NB4 (cell line): Measurements from ENCODE around the gene PELI2.

ENCODE experiments used
- MAX ChIP-seq: IDR thresholded peaks from 2 replicates; pipeline ENCODE4 v1.6.1; 2011; ENCODE audit warnings: low read depth, low read length
- MYC ChIP-seq: IDR thresholded peaks from 2 replicates; pipeline ENCODE4 v1.6.1; 2011; ENCODE audit warnings: low read depth, low read length
- POLR2A ChIP-seq: IDR thresholded peaks from 2 replicates; pipeline ENCODE4 v1.6.1; 2011; ENCODE audit warnings: mild to moderate bottlenecking; ENCODE audit not compliant: insufficient read length; ENCODE audit errors: extremely low read depth
- TF ChIP-seq, protein P1 (sequence below): IDR thresholded peaks from one replicate; pipeline ENCODE4 v1.5.1; 2012; ENCODE audit warnings: low read depth, low read length

- TF ChIP-seq POLR2A, result no peak
- TF ChIP-seq, protein P1, sequence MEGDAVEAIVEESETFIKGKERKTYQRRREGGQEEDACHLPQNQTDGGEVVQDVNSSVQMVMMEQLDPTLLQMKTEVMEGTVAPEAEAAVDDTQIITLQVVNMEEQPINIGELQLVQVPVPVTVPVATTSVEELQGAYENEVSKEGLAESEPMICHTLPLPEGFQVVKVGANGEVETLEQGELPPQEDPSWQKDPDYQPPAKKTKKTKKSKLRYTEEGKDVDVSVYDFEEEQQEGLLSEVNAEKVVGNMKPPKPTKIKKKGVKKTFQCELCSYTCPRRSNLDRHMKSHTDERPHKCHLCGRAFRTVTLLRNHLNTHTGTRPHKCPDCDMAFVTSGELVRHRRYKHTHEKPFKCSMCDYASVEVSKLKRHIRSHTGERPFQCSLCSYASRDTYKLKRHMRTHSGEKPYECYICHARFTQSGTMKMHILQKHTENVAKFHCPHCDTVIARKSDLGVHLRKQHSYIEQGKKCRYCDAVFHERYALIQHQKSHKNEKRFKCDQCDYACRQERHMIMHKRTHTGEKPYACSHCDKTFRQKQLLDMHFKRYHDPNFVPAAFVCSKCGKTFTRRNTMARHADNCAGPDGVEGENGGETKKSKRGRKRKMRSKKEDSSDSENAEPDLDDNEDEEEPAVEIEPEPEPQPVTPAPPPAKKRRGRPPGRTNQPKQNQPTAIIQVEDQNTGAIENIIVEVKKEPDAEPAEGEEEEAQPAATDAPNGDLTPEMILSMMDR, result no peak
- no peak for TF ChIP-seq MAX
- no peak for TF ChIP-seq MYC
These were observed 15.3 kb downstream of the PELI2 start for GRCh38 chr14:56133547-56133946.
